Parathyroid adenoma (tissue), 2 donors: ENCODE measurements around the gene FUT3.

Experiments
- H2AFZ ChIP-seq: fragments of 300-600 bp; sonication (generic); one replicate; pipeline ENCODE4 v1.7.0; 2017; ENCODE audit warnings: antibody characterized with exemption, mild to moderate bottlenecking
- H3K27ac ChIP-seq: fragments of 300-600 bp; sonication (generic); one replicate; pipeline ENCODE4 v1.7.0; 2017
- H3K27me3 ChIP-seq: fragments of 300-600 bp; sonication (generic); one replicate; pipeline ENCODE4 v1.7.0; 2017; ENCODE audit warnings: low read length; ENCODE audit not compliant: control insufficient read depth, insufficient read depth
- H3K36me3 ChIP-seq: fragments of 300-600 bp; sonication (generic); one replicate; pipeline ENCODE4 v1.7.0; 2017; ENCODE audit warnings: low read length; ENCODE audit not compliant: control insufficient read depth, insufficient read depth
- H3K4me1 ChIP-seq: fragments of 300-600 bp; sonication (generic); one replicate; pipeline ENCODE4 v1.7.0; 2017; ENCODE audit warnings: control low read depth
- H3K4me2 ChIP-seq: fragments of 300-600 bp; sonication (generic); one replicate; pipeline ENCODE4 v1.7.0; 2017; ENCODE audit warnings: low read length
- H3K4me3 ChIP-seq: fragments of 300-600 bp; sonication (generic); one replicate; pipeline ENCODE4 v1.7.0; 2017; ENCODE audit warnings: low read depth, low read length
- H3K79me2 ChIP-seq: fragments of 300-600 bp; sonication (generic); one replicate; pipeline ENCODE4 v1.7.0; 2017; ENCODE audit warnings: control low read depth
- H3K9ac ChIP-seq: fragments of 300-600 bp; sonication (generic); one replicate; pipeline ENCODE4 v1.7.0; 2017; ENCODE audit warnings: mild to moderate bottlenecking
- H3K9me3 ChIP-seq: fragments of 300-600 bp; sonication (generic); one replicate; pipeline ENCODE4 v1.7.0; 2017; ENCODE audit warnings: low read length; ENCODE audit not compliant: control insufficient read depth
- CTCF ChIP-seq: fragments of 300-600 bp; sonication (generic); IDR thresholded peaks from one replicate; pipeline ENCODE4 v1.7.0; 2017; ENCODE audit warnings: antibody characterized with exemption, mild to moderate bottlenecking
- donor health status: primary hyperparathyroidism.

Gene FUT3

GRCh38 chr19:5896365-5897076, 45.3 kb upstream of the FUT3 start:
- Histone ChIP-seq H3K36me3 (no peaks in the 10 kb centered on the region), H3K4me1 (no peaks in the 10 kb centered on the region), H3K79me2 (no peaks in the 10 kb centered on the region), H3K27me3 (no peaks in the 10 kb centered on the region), H2AFZ (no peak overlapping the region), H3K9me3 (no peaks in the 10 kb centered on the region), H3K4me2 (no peak overlapping the region), H3K27ac (no peak overlapping the region), H3K9ac (no peak overlapping the region), H3K4me3 (no peak overlapping the region)
- no peak for TF ChIP-seq CTCF

- no peaks in the 10 kb centered on the region for H3K4me1 ChIP-seq
Measured at GRCh38 chr19:5895890-5896289, 44.6 kb upstream of the FUT3 start.

GRCh38 chr19:5895409-5895808, 44.2 kb upstream of the FUT3 start:
- H3K9ac ChIP-seq: no peak overlapping the region
- no peak for TF ChIP-seq CTCF
- H3K4me2 ChIP-seq: no peak overlapping the region
- H3K36me3 ChIP-seq: no peaks in the 10 kb centered on the region
- H3K27ac ChIP-seq: no peak overlapping the region
- no peaks in the 10 kb centered on the region for H3K79me2 ChIP-seq
- H3K4me1 ChIP-seq: no peaks in the 10 kb centered on the region
- no peak overlapping the region for H2AFZ ChIP-seq
- H3K27me3 ChIP-seq: no peaks in the 10 kb centered on the region
- no peaks in the 10 kb centered on the region for H3K9me3 ChIP-seq
- no peak overlapping the region for H3K4me3 ChIP-seq

More at GRCh38 chr19:5895890-5896289, 44.6 kb upstream of the FUT3 start:
- Histone ChIP-seq H3K9ac (no peak overlapping the region), H3K79me2 (no peaks in the 10 kb centered on the region), H3K9me3 (no peaks in the 10 kb centered on the region), H3K4me3 (no peak overlapping the region), H3K36me3 (no peaks in the 10 kb centered on the region), H3K4me2 (no peak overlapping the region), H3K27ac (no peak overlapping the region), H2AFZ (no peak overlapping the region), H3K27me3 (no peaks in the 10 kb centered on the region)
- no peak for TF ChIP-seq CTCF

GRCh38 chr19:5894704-5895349, 43.6 kb upstream of the FUT3 start:
- H3K36me3 ChIP-seq: no peaks in the 10 kb centered on the region

More at GRCh38 chr19:5894704-5895349, 43.6 kb upstream of the FUT3 start:
- H3K4me3 ChIP-seq: no peak overlapping the region
- no peak overlapping the region for H2AFZ ChIP-seq
- H3K79me2 ChIP-seq: no peaks in the 10 kb centered on the region
- TF ChIP-seq CTCF: no peak
- H3K4me2 ChIP-seq: no peak overlapping the region
- no peak overlapping the region for H3K9ac ChIP-seq
- no peaks in the 10 kb centered on the region for H3K4me1 ChIP-seq
- no peaks in the 10 kb centered on the region for H3K27me3 ChIP-seq
- no peak overlapping the region for H3K27ac ChIP-seq
- no peaks in the 10 kb centered on the region for H3K9me3 ChIP-seq
